HG02981 (cell line): ENCODE results near the gene SUPT6H.
"Not testable (repeated sequence)": the region's sequence is repeated elsewhere in the genome, so short reads cannot be mapped to it uniquely, and the experiment has no call there.

Source experiments
- ATAC-seq: cut with Tn5 transposase; IDR thresholded peaks from one replicate; pipeline ENCODE4 v1.9.1; 2021; ENCODE audit warnings: mild to moderate bottlenecking, moderate library complexity; ENCODE audit not compliant: unreplicated experiment

Gene SUPT6H

GRCh38 chr17:28734712-28735241 lies 72.8 kb downstream of the SUPT6H start:
- ATAC-seq: no peak

GRCh38 chr17:28735242-28735722 lies 73.3 kb downstream of the SUPT6H start:
- no peak for ATAC-seq

- ATAC-seq: not testable (repeated sequence)
Observed at GRCh38 chr17:28735913-28736769, 74.1 kb downstream of the SUPT6H start.

GRCh38 chr17:28737316-28737715 lies 75.3 kb downstream of the SUPT6H start:
- ATAC-seq: no peak

GRCh38 chr17:28737770-28738679 lies 76.0 kb downstream of the SUPT6H start:
- peak; percentile 69 for ATAC-seq

GRCh38 chr17:28738680-28739384 lies 76.8 kb downstream of the SUPT6H start:
- ATAC-seq: no peak

- ATAC-seq: no peak
Observed at GRCh38 chr17:28740406-28741357, 78.7 kb downstream of the SUPT6H start.

- no peak for ATAC-seq
Observed at GRCh38 chr17:28741358-28742349, 79.6 kb downstream of the SUPT6H start.

- ATAC-seq: peak; percentile 65
Observed at GRCh38 chr17:28743243-28744103, 81.5 kb downstream of the SUPT6H start, which contains the start of gene TRAF4. Gene TRAF4 (plus strand): TSS chr17:28744011. CDS start chr17:28744113, 102 bp downstream.

GRCh38 chr17:28744104-28744971 lies 82.3 kb downstream of the SUPT6H start:
- ATAC-seq: no peak

GRCh38 chr17:28744972-28745785 lies 83.2 kb downstream of the SUPT6H start:
- ATAC-seq: no peak

- ATAC-seq: no peak
Observed at GRCh38 chr17:28745786-28746411, 83.9 kb downstream of the SUPT6H start.

- ATAC-seq: no peak
Observed at GRCh38 chr17:28746611-28747050, 84.6 kb downstream of the SUPT6H start.

GRCh38 chr17:28747051-28747691 lies 85.2 kb downstream of the SUPT6H start:
- ATAC-seq: no peak
